K562 (cell line): ENCODE data around the gene TMED4. TPM values are rescaled to one million over a fixed set of nuclear protein-coding genes. Genes with fewer than 3 reads are reported as not detected.
A peak's percentile ranks its signal among the peaks of the same experiment; 100 is the strongest.

Experiments
- CAMTA2 ChIP-seq: fragments of 250-450 bp; sonication (Bioruptor Pico); conservative IDR thresholded peaks from 2 replicates; pipeline ENCODE4 v1.5.1; 2022
- EHMT2 ChIP-seq: fragments of 450-650 bp; IDR thresholded peaks from 2 replicates; pipeline ENCODE4 v1.6.1; 2018; ENCODE audit warnings: antibody characterized with exemption
- FUS ChIP-seq: fragments of 200-400 bp; formaldehyde crosslinking; optimal IDR thresholded peaks from 2 replicates; pipeline ENCODE3; 2017; ENCODE audit warnings: low read depth, low read length
- JUN ChIP-seq, 2 experiments: sonication (generic) in 1 of 2; formaldehyde crosslinking in 1 of 2; IDR thresholded peaks; 2 replicates each; pipeline versions ENCODE4 v1.6.1 to v1.8.0; 2012 to 2022; ENCODE audit warnings: borderline replicate concordance in 2 of 2, mild to moderate bottlenecking in 2 of 2, improper control_type of control experiment in 1 of 2, low read depth in 1 of 2, low read length in 1 of 2, missing genetic modification reagents in 1 of 2
- MYNN ChIP-seq, 2 experiments: sonication (generic); formaldehyde crosslinking in 1 of 2; IDR thresholded peaks; 2 replicates each; pipeline versions ENCODE4 v1.5.0 to v1.6.1; 2016 to 2020; ENCODE audit warnings: antibody characterized with exemption in 1 of 2, missing genetic modification reagents in 1 of 2
- NFE2 ChIP-seq: IDR thresholded peaks from 2 replicates; pipeline ENCODE4 v1.6.1; 2014; ENCODE audit warnings: antibody characterized with exemption, low read depth
- NFE2L1 ChIP-seq: fragments of 450-650 bp; IDR thresholded peaks from 2 replicates; pipeline ENCODE4 v1.6.1; 2016; ENCODE audit warnings: missing genetic modification characterization, low read depth, mild to moderate bottlenecking, missing compliant biosample characterization, moderate library complexity, borderline replicate concordance
- PHB ChIP-seq: fragments of 250-450 bp; sonication (Bioruptor Pico); IDR thresholded peaks from 2 replicates; pipeline ENCODE4 v1.5.0; 2021
- SMAD2 ChIP-seq: fragments of 150-350 bp; IDR thresholded peaks from 2 replicates; pipeline ENCODE4 v1.6.1; 2014; ENCODE audit warnings: low read depth, mild to moderate bottlenecking, low read length
- TAF9B ChIP-seq: fragments of 450-650 bp; IDR thresholded peaks from 2 replicates; pipeline ENCODE4 v1.6.1; 2018; ENCODE audit warnings: mild to moderate bottlenecking; ENCODE audit not compliant: partially characterized antibody
- ZBTB11 ChIP-seq, 3 experiments: fragments of 200-800 bp in 1 of 3; fragments of 250-450 bp in 1 of 3; fragments of 450-650 bp in 1 of 3; sonication (Bioruptor Pico) in 1 of 3; sonication (Bioruptor generic) in 1 of 3; formaldehyde crosslinking in 1 of 3; IDR thresholded peaks; 2 replicates each; pipeline versions ENCODE4 v1.6.1 to v1.8.0; 2016 to 2022; ENCODE audit warnings: mild to moderate bottlenecking in 2 of 3, missing genetic modification characterization in 2 of 3, missing compliant biosample characterization in 1 of 3, moderate library complexity in 1 of 3
- ZNF174 ChIP-seq: fragments of 250-450 bp; sonication (Bioruptor Pico); IDR thresholded peaks from 2 replicates; pipeline ENCODE4 v1.4.0; 2020; ENCODE audit warnings: mild to moderate bottlenecking
- ZNF239 ChIP-seq: fragments of 250-450 bp; sonication (Bioruptor Pico); IDR thresholded peaks from 2 replicates; pipeline ENCODE4 v1.4.0; 2020; ENCODE audit warnings: mild to moderate bottlenecking
- ZNF431 ChIP-seq: sonication (generic); formaldehyde crosslinking; IDR thresholded peaks from 2 replicates; pipeline ENCODE4 v1.8.0; 2022; ENCODE audit warnings: mild to moderate bottlenecking, missing genetic modification reagents
- polyA plus RNA-seq, 8 experiments: library from polyadenylated mRNA; depleted of rRNA in 4 of 8; stranded (reverse) in 5 of 8; unstranded in 3 of 8; fragments of >200 nt; fragmentation: Nextera tagmentation in 2 of 8; fragmentation: Illumina TruSeq in 1 of 8; extraction: Ambion mirVana in 2 of 8; extraction: Trizol in 1 of 8; gene quantifications; 2 replicates each; pipeline versions ENCODE4 v1.2.1 to v1.2.3, GENCODE V29; 2011 to 2014; ENCODE audit warnings: inconsistent platforms in 1 of 8, missing spikeins in 1 of 8
- total RNA-seq, 7 experiments: library from RNA; depleted of rRNA in 6 of 7; stranded (reverse); fragments of >200 nt in 6 of 7; fragmentation: Illumina TruSeq in 2 of 7; extraction: Trizol in 2 of 7; gene quantifications; 2 replicates each; pipeline versions ENCODE4 v1.2.1 to v1.2.3, GENCODE V29; 2011 to 2021; ENCODE audit warnings: low replicate concordance in 1 of 7
- TF ChIP-seq, protein P1 (sequence below): IDR thresholded peaks from 2 replicates; pipeline ENCODE4 v1.6.1; 2014; ENCODE audit warnings: antibody characterized with exemption
- TF ChIP-seq, protein P2 (sequence below), 2 experiments: fragments of 150-350 bp in 1 of 2; IDR thresholded peaks; 2 replicates each; pipeline ENCODE4 v1.6.1; 2012 to 2016; ENCODE audit warnings: low read depth in 2 of 2, low read length in 2 of 2, mild to moderate bottlenecking in 1 of 2, moderate library complexity in 1 of 2

TMED4 gene
- total and polyA plus RNA-seq, 9 of the 15 experiments (the other 6 are each of a cell fraction or from before 2014, with no cell fraction given): 20.3 to 64.0 (median 42.1) TPM

- TF ChIP-seq, protein P1, sequence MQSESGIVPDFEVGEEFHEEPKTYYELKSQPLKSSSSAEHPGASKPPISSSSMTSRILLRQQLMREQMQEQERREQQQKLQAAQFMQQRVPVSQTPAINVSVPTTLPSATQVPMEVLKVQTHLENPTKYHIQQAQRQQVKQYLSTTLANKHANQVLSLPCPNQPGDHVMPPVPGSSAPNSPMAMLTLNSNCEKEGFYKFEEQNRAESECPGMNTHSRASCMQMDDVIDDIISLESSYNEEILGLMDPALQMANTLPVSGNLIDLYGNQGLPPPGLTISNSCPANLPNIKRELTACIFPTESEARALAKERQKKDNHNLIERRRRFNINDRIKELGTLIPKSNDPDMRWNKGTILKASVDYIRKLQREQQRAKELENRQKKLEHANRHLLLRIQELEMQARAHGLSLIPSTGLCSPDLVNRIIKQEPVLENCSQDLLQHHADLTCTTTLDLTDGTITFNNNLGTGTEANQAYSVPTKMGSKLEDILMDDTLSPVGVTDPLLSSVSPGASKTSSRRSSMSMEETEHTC: no peak
- TF ChIP-seq CAMTA2 (CRISPR knock-in tag): no peak
- TF ChIP-seq TAF9B: peak; percentile 54
- TF ChIP-seq MYNN (IDR thresholded peaks at IDR 0.05): no peak
- TF ChIP-seq MYNN (CRISPR knock-in tag; IDR thresholded peaks at IDR 0.05): no peak
- TF ChIP-seq ZNF431 (CRISPR knock-in tag): no peak
- TF ChIP-seq PHB: 0 out of 2 replicates have a peak, but pooled peaks have one; percentile 52
- no peak for TF ChIP-seq EHMT2
- no peak for TF ChIP-seq FUS
- TF ChIP-seq SMAD2: no peak
- no peak for TF ChIP-seq ZBTB11 (CRISPR knock-in tag; IDR thresholded peaks at IDR 0.05)
- TF ChIP-seq NFE2L1 (tag): no peak
- TF ChIP-seq, protein P2, sequence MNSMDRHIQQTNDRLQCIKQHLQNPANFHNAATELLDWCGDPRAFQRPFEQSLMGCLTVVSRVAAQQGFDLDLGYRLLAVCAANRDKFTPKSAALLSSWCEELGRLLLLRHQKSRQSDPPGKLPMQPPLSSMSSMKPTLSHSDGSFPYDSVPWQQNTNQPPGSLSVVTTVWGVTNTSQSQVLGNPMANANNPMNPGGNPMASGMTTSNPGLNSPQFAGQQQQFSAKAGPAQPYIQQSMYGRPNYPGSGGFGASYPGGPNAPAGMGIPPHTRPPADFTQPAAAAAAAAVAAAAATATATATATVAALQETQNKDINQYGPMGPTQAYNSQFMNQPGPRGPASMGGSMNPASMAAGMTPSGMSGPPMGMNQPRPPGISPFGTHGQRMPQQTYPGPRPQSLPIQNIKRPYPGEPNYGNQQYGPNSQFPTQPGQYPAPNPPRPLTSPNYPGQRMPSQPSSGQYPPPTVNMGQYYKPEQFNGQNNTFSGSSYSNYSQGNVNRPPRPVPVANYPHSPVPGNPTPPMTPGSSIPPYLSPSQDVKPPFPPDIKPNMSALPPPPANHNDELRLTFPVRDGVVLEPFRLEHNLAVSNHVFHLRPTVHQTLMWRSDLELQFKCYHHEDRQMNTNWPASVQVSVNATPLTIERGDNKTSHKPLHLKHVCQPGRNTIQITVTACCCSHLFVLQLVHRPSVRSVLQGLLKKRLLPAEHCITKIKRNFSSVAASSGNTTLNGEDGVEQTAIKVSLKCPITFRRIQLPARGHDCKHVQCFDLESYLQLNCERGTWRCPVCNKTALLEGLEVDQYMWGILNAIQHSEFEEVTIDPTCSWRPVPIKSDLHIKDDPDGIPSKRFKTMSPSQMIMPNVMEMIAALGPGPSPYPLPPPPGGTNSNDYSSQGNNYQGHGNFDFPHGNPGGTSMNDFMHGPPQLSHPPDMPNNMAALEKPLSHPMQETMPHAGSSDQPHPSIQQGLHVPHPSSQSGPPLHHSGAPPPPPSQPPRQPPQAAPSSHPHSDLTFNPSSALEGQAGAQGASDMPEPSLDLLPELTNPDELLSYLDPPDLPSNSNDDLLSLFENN (IDR thresholded peaks at IDR 0.05; ENCODE audit: low read depth in 2 of 2, low read length in 2 of 2): no peak
- TF ChIP-seq ZNF174 (CRISPR knock-in tag): no peak
- TF ChIP-seq JUN (IDR thresholded peaks at IDR 0.05; ENCODE audit: borderline replicate concordance, low read depth, low read length): no peak
- TF ChIP-seq JUN (CRISPR knock-in tag; IDR thresholded peaks at IDR 0.05; ENCODE audit: borderline replicate concordance): 0 out of 2 replicates have a peak, but pooled peaks have one; percentile 8
- TF ChIP-seq NFE2: peak; percentile 44; the same call in 1 of the 2 replicates
- no peak for TF ChIP-seq ZNF239 (CRISPR knock-in tag)
Measured at GRCh38 chr7:44581879-44582603, at the start of gene TMED4 (continued).
